ENCODE measurements around the gene AHR.

AHR gene

GRCh38 chr7:17354473-17354872 lies 56.0 kb downstream of the AHR start:
- TF ChIP-seq CTCF (IDR thresholded peaks at IDR 0.05; ENCODE audit: borderline replicate concordance, insufficient read depth, low read depth, low read length), result no peak
- H3K4me3 ChIP-seq (ENCODE audit: low read depth, low read length), result no peak overlapping the region

GRCh38 chr7:17355050-17355449 lies 56.6 kb downstream of the AHR start:
- no peak for TF ChIP-seq CTCF (IDR thresholded peaks at IDR 0.05; ENCODE audit: borderline replicate concordance, insufficient read depth, low read depth, low read length)
- no peak overlapping the region for H3K4me3 ChIP-seq (ENCODE audit: low read depth, low read length)

GRCh38 chr7:17357952-17358351 lies 59.5 kb downstream of the AHR start:
- TF ChIP-seq CTCF (IDR thresholded peaks at IDR 0.05; ENCODE audit: borderline replicate concordance, insufficient read depth, low read depth, low read length), result no peak
- H3K4me3 ChIP-seq (ENCODE audit: low read depth, low read length), result no peak overlapping the region

- TF ChIP-seq CTCF (IDR thresholded peaks at IDR 0.05; ENCODE audit: borderline replicate concordance, insufficient read depth, low read depth, low read length), result no peak
- H3K4me3 ChIP-seq (ENCODE audit: low read depth, low read length), result no peak overlapping the region
These were observed 61.2 kb downstream of the AHR start for GRCh38 chr7:17359610-17360009.

- H3K4me3 ChIP-seq (ENCODE audit: low read depth, low read length), result no peak overlapping the region
These were observed 64.1 kb downstream of the AHR start for GRCh38 chr7:17362439-17363105.

GRCh38 chr7:17364671-17365070 lies 66.2 kb downstream of the AHR start:
- TF ChIP-seq CTCF (IDR thresholded peaks at IDR 0.05; ENCODE audit: borderline replicate concordance, insufficient read depth, low read depth, low read length), result no peak
- no peak overlapping the region for H3K4me3 ChIP-seq (ENCODE audit: low read depth, low read length)

More at GRCh38 chr7:17362439-17363105, 64.1 kb downstream of the AHR start:
- no peak for TF ChIP-seq CTCF (IDR thresholded peaks at IDR 0.05; ENCODE audit: borderline replicate concordance, insufficient read depth, low read depth, low read length)

DNA sequence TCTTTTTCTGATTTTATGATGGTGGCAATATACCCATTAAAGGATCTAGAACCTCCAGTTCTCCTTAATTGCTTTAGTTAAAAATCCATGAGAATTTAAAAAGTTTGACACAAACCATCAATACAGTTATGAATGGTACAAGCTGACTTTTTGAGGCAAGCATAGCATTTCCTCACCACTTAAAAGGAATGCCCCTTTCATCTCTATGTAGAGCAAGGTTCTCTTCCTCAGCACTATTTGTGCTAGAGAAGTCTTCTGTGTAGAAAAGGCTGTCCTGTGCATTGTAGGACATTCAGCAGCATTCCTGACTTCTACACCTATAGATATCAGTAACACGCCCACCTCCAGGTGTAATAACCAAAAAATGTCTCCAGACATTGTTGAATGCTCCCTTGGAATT lies 67.3 kb downstream of the AHR start:
- no peak for TF ChIP-seq CTCF (IDR thresholded peaks at IDR 0.05; ENCODE audit: borderline replicate concordance, insufficient read depth, low read depth, low read length)
- H3K4me3 ChIP-seq (ENCODE audit: low read depth, low read length), result no peak overlapping the region
